ENCODE data around the gene CLTRN.
"Not testable (repeated sequence)": the region's sequence is repeated elsewhere in the genome, so short reads cannot be mapped to it uniquely, and the experiment has no call there.

CLTRN gene

GRCh38 chrX:15664487-15665444 lies at the start of gene CLTRN:
Gene CLTRN (minus strand): TSS chrX:15664805. CDS start chrX:15664775, 30 bp downstream.
- DNase-seq (ENCODE audit: extremely low read depth in 1 of 2, low read depth in 1 of 2): no peak

- not testable (repeated sequence) for DNase-seq (ENCODE audit: extremely low read depth in 1 of 2, low read depth in 1 of 2)
Measured at GRCh38 chrX:15704273-15704672, 39.7 kb upstream of the CLTRN start.

GRCh38 chrX:15703809-15704208 lies 39.2 kb upstream of the CLTRN start:
- not testable (repeated sequence) for DNase-seq (ENCODE audit: extremely low read depth in 1 of 2, low read depth in 1 of 2)

GRCh38 chrX:15702488-15703371 lies 38.1 kb upstream of the CLTRN start:
- DNase-seq (ENCODE audit: extremely low read depth in 1 of 2, low read depth in 1 of 2): no peak

GRCh38 chrX:15696516-15696915 lies 31.9 kb upstream of the CLTRN start:
- no peak for DNase-seq (ENCODE audit: extremely low read depth in 1 of 2, low read depth in 1 of 2)

- no peak for DNase-seq (ENCODE audit: extremely low read depth in 1 of 2, low read depth in 1 of 2)
Measured at GRCh38 chrX:15694941-15695451, 30.4 kb upstream of the CLTRN start.

GRCh38 chrX:15686818-15687685 lies 22.4 kb upstream of the CLTRN start:
- DNase-seq (ENCODE audit: extremely low read depth in 1 of 2, low read depth in 1 of 2): no peak

GRCh38 chrX:15683193-15683592 lies 18.6 kb upstream of the CLTRN start:
- DNase-seq (ENCODE audit: extremely low read depth in 1 of 2, low read depth in 1 of 2): no peak

GRCh38 chrX:15681433-15681832 lies 16.8 kb upstream of the CLTRN start:
- DNase-seq (ENCODE audit: extremely low read depth in 1 of 2, low read depth in 1 of 2): no peak

GRCh38 chrX:15680401-15680800 lies 15.8 kb upstream of the CLTRN start:
- no peak for DNase-seq (ENCODE audit: extremely low read depth in 1 of 2, low read depth in 1 of 2)

GRCh38 chrX:15679246-15679645 lies 14.6 kb upstream of the CLTRN start:
- DNase-seq (ENCODE audit: extremely low read depth in 1 of 2, low read depth in 1 of 2): no peak

DNA sequence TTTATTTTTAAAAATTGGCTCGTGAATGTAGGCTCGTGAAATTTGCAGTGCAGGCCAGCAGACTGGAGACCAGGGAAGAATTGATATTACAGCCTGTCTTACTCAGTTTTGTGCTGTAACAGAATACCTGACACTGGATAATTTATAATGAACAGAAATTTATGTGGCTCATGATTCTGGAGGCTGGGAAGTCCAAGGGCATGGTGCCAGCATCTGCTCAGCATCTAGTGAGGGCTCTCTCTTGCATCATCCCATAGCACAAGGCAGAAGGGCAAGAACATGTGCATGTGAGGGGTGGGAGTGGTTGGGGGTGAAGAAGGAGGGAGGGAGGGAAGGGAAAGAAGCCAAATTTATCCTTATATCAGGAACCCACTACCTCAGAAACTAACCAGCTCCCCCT lies 13.7 kb upstream of the CLTRN start:
- no peak for DNase-seq (ENCODE audit: extremely low read depth in 1 of 2, low read depth in 1 of 2)

DNA sequence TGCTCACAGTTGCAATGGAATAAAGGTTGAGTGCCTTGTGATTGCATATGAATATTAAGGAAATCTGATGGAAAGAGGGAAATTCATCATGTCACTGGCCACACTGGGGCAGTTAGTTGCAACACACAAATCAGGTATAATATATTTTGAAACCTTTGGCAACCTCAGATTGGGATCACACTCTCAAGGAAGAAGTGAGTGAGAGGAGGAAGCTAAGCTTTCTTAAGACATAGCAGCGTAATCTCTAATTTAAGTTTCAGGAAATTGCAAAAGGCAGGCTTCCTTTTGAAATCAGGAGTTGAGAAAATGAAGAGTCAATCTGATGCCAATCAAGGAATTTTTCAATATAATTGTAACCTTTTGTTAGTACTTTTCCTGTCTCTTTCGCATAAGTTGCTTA lies 12.3 kb upstream of the CLTRN start:
- no peak for DNase-seq (ENCODE audit: extremely low read depth in 1 of 2, low read depth in 1 of 2)

DNA sequence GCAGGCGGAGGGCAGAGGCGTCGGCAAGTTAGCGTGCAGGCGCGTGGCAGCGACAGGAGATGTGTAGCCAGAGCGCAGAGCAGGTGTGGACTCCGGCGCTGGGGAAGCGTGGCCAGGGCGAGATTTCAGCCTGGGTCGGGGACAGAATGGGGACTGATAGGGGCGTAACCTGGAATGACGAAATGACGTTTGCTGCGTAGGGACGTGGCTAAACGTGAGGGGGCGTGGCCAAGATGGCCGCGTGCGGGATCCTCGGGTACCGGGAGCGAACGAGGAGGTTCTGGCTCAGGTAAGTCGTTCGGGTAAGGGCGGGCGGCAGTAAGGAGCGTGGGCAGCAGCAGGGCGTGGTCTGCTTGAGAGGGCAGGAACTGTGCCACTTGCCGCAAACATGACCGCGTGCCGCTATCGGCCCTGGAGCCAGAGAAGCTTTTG lies 10.9 kb upstream of the CLTRN start:
- peak; percentile 75 to 79 for DNase-seq (ENCODE audit: extremely low read depth in 1 of 2, low read depth in 1 of 2)

DNA sequence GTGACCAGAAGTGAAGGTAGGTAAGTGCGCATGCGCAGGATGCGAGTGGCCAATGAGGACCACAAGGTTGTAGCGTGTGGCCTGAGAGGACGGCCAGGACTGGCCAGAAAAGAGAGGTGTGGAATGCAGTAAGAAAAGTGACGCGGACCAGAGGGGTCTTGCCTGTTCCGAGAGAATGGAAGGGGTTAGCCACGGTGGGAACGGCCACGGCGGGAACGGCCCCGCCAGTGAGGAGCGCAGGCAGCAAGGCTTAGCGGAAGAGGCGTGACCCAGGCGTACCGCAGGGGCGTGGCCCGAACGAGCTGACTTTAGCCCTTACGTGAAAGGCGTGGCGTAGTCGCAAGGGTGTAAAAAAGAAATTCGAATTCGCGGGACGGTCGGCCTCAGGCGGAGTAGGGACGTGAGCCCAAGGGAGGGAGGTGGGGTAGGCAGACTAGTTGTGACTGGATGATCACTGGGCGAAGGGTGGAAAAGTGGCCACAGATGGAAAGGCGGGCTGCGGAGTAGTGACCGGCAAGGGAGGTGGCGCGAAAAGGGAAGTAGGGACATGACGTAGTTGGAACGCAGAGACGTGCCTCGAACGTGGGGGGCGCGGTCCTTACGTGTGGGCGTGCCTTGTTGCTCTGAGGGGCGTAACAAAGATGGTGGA lies 10.4 kb upstream of the CLTRN start:
- peak; percentile 76 to 83 for DNase-seq (ENCODE audit: extremely low read depth in 1 of 2, low read depth in 1 of 2)

DNA sequence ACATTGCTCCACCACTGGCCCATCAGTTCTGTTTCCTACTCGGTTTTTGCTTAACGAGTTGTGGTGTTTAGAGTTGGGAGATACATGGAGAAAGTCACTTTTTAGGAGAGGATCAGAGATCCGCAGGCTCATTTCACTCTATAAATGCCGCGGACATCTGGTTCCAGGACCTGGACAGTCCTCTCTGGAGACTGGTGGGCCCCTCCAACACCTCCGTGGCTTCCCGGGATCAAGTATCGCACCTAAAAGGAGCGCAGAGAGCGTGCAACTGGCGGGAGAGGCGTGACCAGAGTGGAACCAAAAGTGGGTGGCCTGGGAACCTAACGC lies 9.9 kb upstream of the CLTRN start:
- no peak for DNase-seq (ENCODE audit: extremely low read depth in 1 of 2, low read depth in 1 of 2)

DNA sequence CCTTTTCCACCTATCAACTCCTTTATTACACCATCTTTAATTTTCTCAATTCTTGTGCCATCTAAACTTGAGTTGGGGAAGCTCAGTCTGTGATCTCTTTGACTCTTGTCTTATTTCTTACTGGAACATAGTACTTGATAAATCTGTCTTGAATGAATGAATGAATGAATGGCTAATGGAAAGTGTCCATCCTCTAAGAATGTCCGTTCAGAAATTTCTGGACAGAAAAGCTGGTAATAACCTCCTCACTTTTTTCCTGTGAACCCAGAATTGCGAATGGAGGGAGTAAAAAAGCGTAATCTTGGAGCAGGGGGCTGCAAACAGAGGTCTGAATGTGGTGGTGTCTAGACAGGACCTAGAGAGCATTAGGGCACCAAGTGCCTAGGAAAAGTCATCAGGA lies 9.4 kb upstream of the CLTRN start:
- DNase-seq (ENCODE audit: extremely low read depth in 1 of 2, low read depth in 1 of 2): no peak

- DNase-seq (ENCODE audit: extremely low read depth in 1 of 2, low read depth in 1 of 2): no peak
Measured at GRCh38 chrX:15672881-15673280, 8.3 kb upstream of the CLTRN start.

DNA sequence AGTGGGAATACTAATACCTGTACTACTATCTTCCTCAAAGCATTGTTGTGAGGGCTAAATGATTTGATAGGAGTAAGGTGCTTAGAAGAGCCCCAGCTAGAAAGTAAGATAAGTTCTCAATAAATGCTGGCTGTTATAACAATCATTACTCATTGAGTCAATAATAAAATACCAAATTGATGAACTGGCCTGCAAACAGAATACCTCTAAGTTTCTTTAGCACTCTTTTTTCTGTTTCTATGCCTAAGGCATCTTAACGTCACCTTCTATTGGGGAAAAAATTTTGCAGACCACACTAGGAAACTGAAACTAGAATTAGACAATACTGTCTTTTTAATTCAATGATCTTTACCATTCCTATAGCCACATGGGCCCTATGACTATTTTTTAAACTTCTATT lies 1.2 kb downstream of the CLTRN start:
- DNase-seq (ENCODE audit: extremely low read depth in 1 of 2, low read depth in 1 of 2): no peak

GRCh38 chrX:15654804-15655203 lies 9.8 kb downstream of the CLTRN start:
- not testable (repeated sequence) for DNase-seq (ENCODE audit: extremely low read depth in 1 of 2, low read depth in 1 of 2)
